Calu3 (cell line): ENCODE measurements around the gene FREM1. TPM values are rescaled to one million over a fixed set of nuclear protein-coding genes. Genes with fewer than 3 reads are reported as not detected.

Experiments
- BruUV-seq: library from RNA; stranded (reverse); fragments of 400-500 nt; replicated peaks from 2 replicates; lab custom pipeline; 2021; lab: Mats Ljungman, UMichigan
- CTCF ChIA-PET: fragments of 300-600 bp; sonication (Branson Sonifier 250); formaldehyde crosslinking; loops from one replicate; lab custom pipeline; 2022; ENCODE audit warnings: antibody characterized with exemption; lab: Charles Lee
- DNase-seq: peaks from one replicate; pipeline ENCODE4 v3.0.0; 2022
- H3K27ac Mint-ChIP-seq: one replicate; pipeline ENCODE4 v1.8.0; 2022; ENCODE audit warnings: mixed read lengths; ENCODE audit not compliant: unreplicated experiment
- H3K27me3 Mint-ChIP-seq: one replicate; pipeline ENCODE4 v1.8.0; 2022; ENCODE audit warnings: mixed read lengths; ENCODE audit not compliant: unreplicated experiment
- H3K36me3 Mint-ChIP-seq: one replicate; pipeline ENCODE4 v1.8.0; 2022; ENCODE audit warnings: mild to moderate bottlenecking, moderate library complexity, mixed read lengths; ENCODE audit not compliant: insufficient read depth, unreplicated experiment
- H3K4me1 Mint-ChIP-seq: one replicate; pipeline ENCODE4 v1.8.0; 2022; ENCODE audit warnings: mild to moderate bottlenecking, low read depth, mixed read lengths; ENCODE audit not compliant: unreplicated experiment
- H3K4me3 Mint-ChIP-seq: one replicate; pipeline ENCODE4 v1.8.0; 2022; ENCODE audit warnings: mild to moderate bottlenecking, low read depth, moderate library complexity, mixed read lengths; ENCODE audit not compliant: unreplicated experiment
- H3K9me3 Mint-ChIP-seq: one replicate; pipeline ENCODE4 v1.8.0; 2022; ENCODE audit warnings: low read depth, mixed read lengths; ENCODE audit not compliant: unreplicated experiment
- intact Hi-C: fragments of 100-400 bp; cut with micrococcal nuclease; formaldehyde crosslinking; loops from one replicate; pipeline ENCODE4 v1.10.0; 2022; ENCODE audit not compliant: unreplicated experiment
- total RNA-seq: library from RNA; stranded (reverse); gene quantifications from 2 replicates; pipeline ENCODE4 v1.2.3, GENCODE V29; 2022
- TF ChIP-seq, protein P1 (sequence below): fragments of 200-600 bp; IDR thresholded peaks from one replicate; pipeline ENCODE4 v1.8.0; 2022; ENCODE audit warnings: antibody characterized with exemption; ENCODE audit not compliant: unreplicated experiment

The FREM1 gene
- total RNA-seq, 1 experiment from 2014 or later = not detected

GRCh38 chr9:14790628-14791027 is 119.6 kb downstream of the FREM1 start:
- BruUV-seq = no TSS peak
- no peak for DNase-seq
- Mint-ChIP-seq H3K9me3 (no peaks in the 10 kb centered on the region), H3K36me3 (no peaks in the 10 kb centered on the region), H3K4me3 (no peak overlapping the region), H3K27ac (no peak overlapping the region), H3K27me3 (peaks cover 35% of the 10 kb centered on the region), H3K4me1 (no peaks in the 10 kb centered on the region)
- CTCF ChIA-PET = no interaction called here
- TF ChIP-seq, protein P1, sequence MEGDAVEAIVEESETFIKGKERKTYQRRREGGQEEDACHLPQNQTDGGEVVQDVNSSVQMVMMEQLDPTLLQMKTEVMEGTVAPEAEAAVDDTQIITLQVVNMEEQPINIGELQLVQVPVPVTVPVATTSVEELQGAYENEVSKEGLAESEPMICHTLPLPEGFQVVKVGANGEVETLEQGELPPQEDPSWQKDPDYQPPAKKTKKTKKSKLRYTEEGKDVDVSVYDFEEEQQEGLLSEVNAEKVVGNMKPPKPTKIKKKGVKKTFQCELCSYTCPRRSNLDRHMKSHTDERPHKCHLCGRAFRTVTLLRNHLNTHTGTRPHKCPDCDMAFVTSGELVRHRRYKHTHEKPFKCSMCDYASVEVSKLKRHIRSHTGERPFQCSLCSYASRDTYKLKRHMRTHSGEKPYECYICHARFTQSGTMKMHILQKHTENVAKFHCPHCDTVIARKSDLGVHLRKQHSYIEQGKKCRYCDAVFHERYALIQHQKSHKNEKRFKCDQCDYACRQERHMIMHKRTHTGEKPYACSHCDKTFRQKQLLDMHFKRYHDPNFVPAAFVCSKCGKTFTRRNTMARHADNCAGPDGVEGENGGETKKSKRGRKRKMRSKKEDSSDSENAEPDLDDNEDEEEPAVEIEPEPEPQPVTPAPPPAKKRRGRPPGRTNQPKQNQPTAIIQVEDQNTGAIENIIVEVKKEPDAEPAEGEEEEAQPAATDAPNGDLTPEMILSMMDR = no peak
- intact Hi-C loops = no loop called here

- BruUV-seq = no TSS peak
- no peak overlapping the region for H3K4me3 Mint-ChIP-seq
- TF ChIP-seq, protein P1 = no peak
- H3K4me1 Mint-ChIP-seq = no peaks in the 10 kb centered on the region
- H3K9me3 Mint-ChIP-seq = no peaks in the 10 kb centered on the region
- H3K27me3 Mint-ChIP-seq = peaks cover 32% of the 10 kb centered on the region
- intact Hi-C loops = no loop called here
- CTCF ChIA-PET = no interaction called here
- no peak overlapping the region for H3K27ac Mint-ChIP-seq
- H3K36me3 Mint-ChIP-seq = no peaks in the 10 kb centered on the region
- no peak for DNase-seq
Measured at GRCh38 chr9:14788846-14789245, 121.4 kb downstream of the FREM1 start.

GRCh38 chr9:14783358-14783757 is 126.9 kb downstream of the FREM1 start:
- no peaks in the 10 kb centered on the region for H3K4me1 Mint-ChIP-seq
- intact Hi-C loops = no loop called here
- no peaks in the 10 kb centered on the region for H3K36me3 Mint-ChIP-seq
- BruUV-seq = no TSS peak
- H3K4me3 Mint-ChIP-seq = no peak overlapping the region
- H3K9me3 Mint-ChIP-seq = no peaks in the 10 kb centered on the region
- CTCF ChIA-PET = no interaction called here
- H3K27ac Mint-ChIP-seq = no peak overlapping the region
- peaks cover 12% of the 10 kb centered on the region for H3K27me3 Mint-ChIP-seq
- TF ChIP-seq, protein P1 = no peak
- DNase-seq = no peak

DNA sequence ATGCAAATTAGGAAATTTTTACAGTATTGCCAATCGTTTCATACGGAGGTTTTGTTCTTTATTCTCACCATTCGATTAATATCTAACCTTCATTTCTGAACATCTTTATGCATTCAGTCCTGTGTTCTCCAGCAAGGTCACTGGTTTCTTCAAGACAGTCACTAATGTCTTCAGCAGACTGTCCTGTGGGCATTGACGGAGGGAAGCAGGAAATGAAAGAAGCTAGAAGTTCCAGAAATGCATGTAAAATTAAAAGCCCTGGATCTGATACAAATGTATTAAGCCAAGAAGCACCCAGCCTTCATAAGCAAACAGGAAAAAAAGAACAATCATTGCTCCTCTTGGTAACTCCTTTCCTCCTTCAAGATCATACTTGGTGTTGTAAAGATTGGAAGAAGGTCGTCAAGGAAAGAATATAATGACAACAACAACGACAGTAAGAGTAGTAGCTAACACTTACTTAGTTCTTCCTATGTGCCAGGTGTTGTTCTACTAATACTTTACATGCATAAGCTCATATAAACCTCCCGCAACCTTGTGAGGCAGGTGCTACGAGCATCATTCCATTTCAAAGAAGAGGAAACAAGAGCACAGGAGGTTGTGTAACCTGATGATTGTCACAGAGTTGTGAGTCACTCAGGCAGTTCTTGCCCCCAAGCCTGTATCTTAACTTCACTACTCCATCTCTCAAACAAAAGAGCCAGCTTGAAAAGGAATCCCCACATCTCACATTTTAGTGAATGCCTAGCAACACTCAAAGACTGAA is 127.8 kb downstream of the FREM1 start:
- no TSS peak for BruUV-seq
- no peak for DNase-seq
- H3K27me3 Mint-ChIP-seq = peaks cover 12% of the 10 kb centered on the region
- H3K36me3 Mint-ChIP-seq = no peaks in the 10 kb centered on the region
- no peak overlapping the region for H3K27ac Mint-ChIP-seq
- CTCF ChIA-PET = no interaction called here
- H3K4me1 Mint-ChIP-seq = no peaks in the 10 kb centered on the region
- no peaks in the 10 kb centered on the region for H3K9me3 Mint-ChIP-seq
- TF ChIP-seq, protein P1 = no peak
- intact Hi-C loops = no loop called here
- H3K4me3 Mint-ChIP-seq = no peak overlapping the region
